BE2C (cell line): ENCODE data around the gene PDZRN4.
"Not testable (repeated sequence)": the region's sequence is repeated elsewhere in the genome, so short reads cannot be mapped to it uniquely, and the experiment has no call there.

Source experiments
- DNase-seq: peaks from one replicate; pipeline ENCODE4 v3.0.0-alpha.2; 2020
- H3K27me3 ChIP-seq: fragments of 250-450 bp; sonication (Bioruptor Pico); 2 replicates; pipeline ENCODE4 v1.5.1; 2020; ENCODE audit warnings: mild to moderate bottlenecking
- H3K36me3 ChIP-seq: fragments of 250-450 bp; sonication (Bioruptor Pico); 2 replicates; pipeline ENCODE4 v1.5.1; 2020; ENCODE audit warnings: mild to moderate bottlenecking
- H3K4me1 ChIP-seq: fragments of 250-450 bp; sonication (Bioruptor Pico); 2 replicates; pipeline ENCODE4 v1.5.1; 2020
- H3K4me3 ChIP-seq: 2 replicates; pipeline ENCODE4 v1.5.1; 2011; ENCODE audit warnings: low read depth, low read length
- H3K9me3 ChIP-seq: fragments of 250-450 bp; sonication (Bioruptor Pico); 2 replicates; pipeline ENCODE4 v1.5.1; 2020
- CTCF ChIP-seq: IDR thresholded peaks from 2 replicates; pipeline ENCODE4 v1.5.1; 2012; ENCODE audit warnings: mild to moderate bottlenecking, low read depth, low read length

The PDZRN4 gene

DNA sequence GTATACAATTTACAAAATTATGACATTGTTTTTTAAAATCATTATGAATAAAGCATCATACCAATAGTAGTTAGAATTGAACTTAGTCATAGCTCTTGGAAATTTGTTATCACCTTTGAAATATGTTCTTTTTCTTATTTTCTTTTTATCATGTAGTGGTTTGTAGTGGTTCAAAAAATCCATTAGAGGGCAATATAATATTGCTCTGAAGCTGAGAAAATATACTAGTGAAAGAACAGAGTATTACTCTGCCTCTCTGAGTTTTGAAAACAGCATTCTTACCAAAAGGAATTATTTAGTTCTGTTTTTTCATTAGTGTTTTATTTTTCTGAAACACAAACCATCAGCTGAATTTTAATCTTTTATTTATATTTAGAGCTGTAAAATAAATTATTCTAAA is 76.2 kb downstream of the PDZRN4 start:
- no peak overlapping the region for H3K4me3 ChIP-seq
- peak; percentile 29; the same call in 1 of the 2 replicates for TF ChIP-seq CTCF
- DNase-seq = no peak
- peaks cover 16% of the 10 kb centered on the region for H3K27me3 ChIP-seq
- H3K36me3 ChIP-seq = no peaks in the 10 kb centered on the region
- H3K4me1 ChIP-seq = no peaks in the 10 kb centered on the region
- H3K9me3 ChIP-seq = no peaks in the 10 kb centered on the region

DNA sequence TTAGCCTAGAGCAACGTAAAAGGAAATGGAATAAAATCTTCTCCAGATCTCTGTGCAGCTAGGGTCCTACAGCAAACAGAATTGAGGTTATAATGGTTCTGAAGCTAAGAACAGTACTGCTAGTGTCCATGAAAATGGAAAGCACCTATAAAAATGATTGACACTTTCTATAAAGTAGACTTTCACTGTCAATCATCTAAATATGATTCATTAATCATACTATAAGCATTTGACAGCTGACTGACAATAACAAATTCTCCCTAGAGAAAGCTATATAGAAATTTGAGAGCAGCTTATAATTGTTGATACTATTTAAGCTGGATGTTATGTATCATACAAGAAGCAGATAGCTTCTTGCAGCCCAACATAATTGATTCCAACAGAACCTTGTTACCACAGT is 80.9 kb downstream of the PDZRN4 start:
- Histone ChIP-seq H3K4me1 (no peaks in the 10 kb centered on the region), H3K9me3 (0 out of 2 replicates have a peak, but pooled peaks cover 2% of the 10 kb centered on the region), H3K4me3 (no peak overlapping the region), H3K27me3 (peaks cover 4% of the 10 kb centered on the region), H3K36me3 (no peaks in the 10 kb centered on the region)
- TF ChIP-seq CTCF = no peak
- DNase-seq = no peak

- no peak for TF ChIP-seq CTCF
- H3K4me3 ChIP-seq = no peak overlapping the region
- no peaks in the 10 kb centered on the region for H3K4me1 ChIP-seq
- H3K27me3 ChIP-seq = peaks cover 4% of the 10 kb centered on the region
- H3K36me3 ChIP-seq = no peaks in the 10 kb centered on the region
- no peak for DNase-seq
- 0 out of 2 replicates have a peak, but pooled peaks cover 2% of the 10 kb centered on the region for H3K9me3 ChIP-seq
Observed at GRCh38 chr12:41271489-41271888, 83.4 kb downstream of the PDZRN4 start.

- Histone ChIP-seq H3K4me3 (no peak overlapping the region), H3K36me3 (no peaks in the 10 kb centered on the region), H3K27me3 (no peaks in the 10 kb centered on the region; the same call in 1 of the 2 replicates), H3K4me1 (no peaks in the 10 kb centered on the region), H3K9me3 (0 out of 2 replicates have a peak, but pooled peaks cover 2% of the 10 kb centered on the region)
- no peak for TF ChIP-seq CTCF
- no peak for DNase-seq
Observed at GRCh38 chr12:41274643-41275042, 86.5 kb downstream of the PDZRN4 start.

GRCh38 chr12:41277100-41277945 is 89.2 kb downstream of the PDZRN4 start:
- no peak overlapping the region for H3K4me3 ChIP-seq
- H3K36me3 ChIP-seq = no peaks in the 10 kb centered on the region
- peak; percentile 33 for DNase-seq
- TF ChIP-seq CTCF = peak; percentile 70
- no peaks in the 10 kb centered on the region; the same call in 1 of the 2 replicates for H3K27me3 ChIP-seq
- no peaks in the 10 kb centered on the region for H3K4me1 ChIP-seq
- H3K9me3 ChIP-seq = no peaks in the 10 kb centered on the region

- no peak for TF ChIP-seq CTCF
- H3K4me1 ChIP-seq = no peaks in the 10 kb centered on the region
- H3K36me3 ChIP-seq = no peaks in the 10 kb centered on the region
- no peaks in the 10 kb centered on the region; the same call in 1 of the 2 replicates for H3K27me3 ChIP-seq
- no peak overlapping the region for H3K4me3 ChIP-seq
- no peaks in the 10 kb centered on the region for H3K9me3 ChIP-seq
- DNase-seq = no peak
Observed at GRCh38 chr12:41277946-41278267, 89.8 kb downstream of the PDZRN4 start.

DNA sequence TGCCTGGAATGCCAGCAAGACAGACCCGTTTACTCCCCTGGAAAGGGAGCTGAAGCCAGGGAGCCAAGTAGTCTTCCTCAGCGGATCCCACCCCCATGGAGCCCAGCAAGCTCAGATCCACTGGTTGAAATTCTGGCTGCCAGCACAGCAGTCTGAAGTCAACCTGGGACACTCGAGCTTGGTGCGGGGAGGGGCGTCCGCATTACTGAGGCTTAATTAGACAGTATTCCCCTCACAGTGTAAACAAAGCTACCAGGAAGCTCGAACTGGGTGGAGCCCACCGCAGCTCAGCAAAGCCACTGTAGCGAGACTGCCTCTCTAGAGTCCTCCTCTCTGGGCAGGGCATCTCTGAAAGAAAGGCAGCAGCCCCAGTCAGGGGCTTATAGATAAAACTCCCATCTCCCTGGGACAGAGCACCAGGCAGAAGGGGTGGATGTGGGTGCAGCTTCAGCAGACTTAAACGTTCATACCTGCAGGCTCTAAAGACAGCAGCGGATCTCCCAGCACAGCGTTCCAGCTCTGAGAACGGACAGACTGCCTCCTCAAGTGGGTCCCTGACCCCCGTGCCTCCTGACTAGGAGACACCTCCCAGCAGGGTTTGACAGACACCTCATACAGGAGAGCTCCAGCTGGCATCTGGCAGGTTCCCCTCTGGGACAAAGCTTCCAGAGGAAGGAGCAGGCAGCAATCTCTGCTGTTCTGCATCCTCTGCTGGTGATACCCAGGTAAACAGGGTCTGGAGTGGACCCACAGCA is 92.4 kb downstream of the PDZRN4 start:
- not testable (repeated sequence) for DNase-seq, H3K27me3 ChIP-seq, H3K4me3 ChIP-seq, H3K4me1 ChIP-seq, H3K36me3 ChIP-seq, H3K9me3 ChIP-seq

DNA sequence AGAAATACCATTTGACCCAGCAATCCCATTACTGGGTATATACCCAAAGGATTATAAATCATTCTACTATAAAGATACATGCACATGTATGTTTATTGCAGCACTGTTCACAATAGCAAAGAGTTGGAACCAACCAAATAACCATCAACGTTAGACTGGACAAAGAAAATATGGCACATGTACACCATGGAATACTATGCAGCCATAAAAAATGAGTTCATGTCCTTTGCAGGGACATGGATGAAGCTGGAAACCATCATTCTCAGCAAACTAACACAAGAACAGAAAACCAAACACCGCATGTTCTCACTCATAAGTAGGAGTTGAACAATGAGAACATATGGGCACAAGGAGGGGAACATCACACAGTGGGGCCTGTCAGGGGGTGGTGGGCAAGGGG is 97.3 kb downstream of the PDZRN4 start:
- not testable (repeated sequence) for H3K4me1 ChIP-seq

More for the DNA sequence above, 97.3 kb downstream of the PDZRN4 start:
- not testable (repeated sequence) for H3K9me3 ChIP-seq, DNase-seq, H3K27me3 ChIP-seq, H3K4me3 ChIP-seq, H3K36me3 ChIP-seq
